Measurements from ENCODE around the gene LSM3. TPM values are rescaled to one million over a fixed set of nuclear protein-coding genes. Genes with fewer than 3 reads are reported as not detected.

The LSM3 gene
- polyA plus RNA-seq, 3 donors from 2014 or later: 28.3 to 38.3 (median 31.5) TPM

GRCh38 chr3:14138109-14138877 is 40.3 kb upstream of the LSM3 start:
- DNase-seq: no peak
- Mint-ChIP-seq H3K36me3 (peaks cover 7 to 36% (median 7%) of the 10 kb centered on the region in 3 donors), H3K9me3 (no peaks in the 10 kb centered on the region), H3K27ac (peak overlapping the region; percentile 28 to 79 (median 52)), H3K4me3 (no peak overlapping the region), H3K27me3 (ENCODE audit: low read depth in 3 of 3) (peaks cover 9 to 13% (median 11%) of the 10 kb centered on the region in 3 donors), H3K4me1 (peaks cover 28 to 33% of the 10 kb centered on the region in 2 donors)

- DNase-seq: no peak
- Mint-ChIP-seq H3K9me3 (no peaks in the 10 kb centered on the region), H3K36me3 (peaks cover 7 to 33% (median 7%) of the 10 kb centered on the region in 3 donors), H3K27ac (peak overlapping the region in 4 of 6 donors; percentile 40 to 86 (median 68)), H3K4me1 (peaks cover 36 to 41% of the 10 kb centered on the region in 2 donors), H3K27me3 (ENCODE audit: low read depth in 3 of 3) (peaks cover 13 to 17% (median 15%) of the 10 kb centered on the region in 3 donors), H3K4me3 (no peak overlapping the region)
These were observed 39.5 kb upstream of the LSM3 start for GRCh38 chr3:14138878-14139655.

- H3K27ac Mint-ChIP-seq: peak overlapping the region; percentile 17 to 100 (median 98)
- H3K9me3 Mint-ChIP-seq: no peaks in the 10 kb centered on the region
- DNase-seq: no peak
- H3K4me1 Mint-ChIP-seq: peaks cover 43 to 48% of the 10 kb centered on the region in 2 donors
- H3K4me3 Mint-ChIP-seq: no peak overlapping the region
- peaks cover 7 to 31% (median 7%) of the 10 kb centered on the region in 3 donors for H3K36me3 Mint-ChIP-seq
- peaks cover 18 to 24% (median 22%) of the 10 kb centered on the region in 3 donors for H3K27me3 Mint-ChIP-seq (ENCODE audit: low read depth in 3 of 3)
These were observed 38.8 kb upstream of the LSM3 start for GRCh38 chr3:14139771-14140170.

- peaks cover 52 to 55% of the 10 kb centered on the region in 2 donors for H3K4me1 Mint-ChIP-seq
- H3K9me3 Mint-ChIP-seq: no peaks in the 10 kb centered on the region
- peak overlapping the region; percentile 95 to 100 (median 99) for H3K27ac Mint-ChIP-seq
- H3K4me3 Mint-ChIP-seq: peak overlapping the region in 1 of 5 donors; percentile 35
- H3K36me3 Mint-ChIP-seq: peaks cover 6 to 31% (median 7%) of the 10 kb centered on the region in 3 donors
- peaks cover 18 to 25% (median 22%) of the 10 kb centered on the region in 3 donors for H3K27me3 Mint-ChIP-seq (ENCODE audit: low read depth in 3 of 3)
- DNase-seq: no peak
These were observed 37.9 kb upstream of the LSM3 start for GRCh38 chr3:14140668-14141067.

- Mint-ChIP-seq H3K27ac (peak overlapping the region; percentile 95 to 100 (median 99)), H3K4me1 (peaks cover 55% of the 10 kb centered on the region in 2 donors), H3K9me3 (no peaks in the 10 kb centered on the region), H3K4me3 (peak overlapping the region in 3 of 5 donors; percentile 18 to 84 (median 46)), H3K27me3 (ENCODE audit: low read depth in 3 of 3) (peaks cover 16 to 25% (median 22%) of the 10 kb centered on the region in 3 donors), H3K36me3 (peaks cover 1 to 26% (median 7%) of the 10 kb centered on the region in 3 donors)
- no peak for DNase-seq
These were observed 37.5 kb upstream of the LSM3 start for GRCh38 chr3:14141144-14141543.

GRCh38 chr3:14141602-14142341 is 36.8 kb upstream of the LSM3 start:
- H3K36me3 Mint-ChIP-seq: peaks cover 4 to 28% (median 12%) of the 10 kb centered on the region in 3 donors
- H3K9me3 Mint-ChIP-seq: no peaks in the 10 kb centered on the region
- H3K4me1 Mint-ChIP-seq: peaks cover 55% of the 10 kb centered on the region in 2 donors
- H3K27ac Mint-ChIP-seq: peak overlapping the region; percentile 95 to 100 (median 99)
- DNase-seq: no peak
- H3K27me3 Mint-ChIP-seq (ENCODE audit: low read depth in 3 of 3): peaks cover 16 to 27% (median 22%) of the 10 kb centered on the region in 3 donors
- H3K4me3 Mint-ChIP-seq: peak overlapping the region; percentile 72 to 84 (median 76)

GRCh38 chr3:14142567-14143270 is 35.9 kb upstream of the LSM3 start:
- peak; percentile 80 to 82 (median 81) for DNase-seq
- H3K4me3 Mint-ChIP-seq: peak overlapping the region; percentile 72 to 84 (median 76)
- peaks cover 7 to 34% (median 15%) of the 10 kb centered on the region in 3 donors for H3K36me3 Mint-ChIP-seq
- H3K4me1 Mint-ChIP-seq: peaks cover 55 to 58% of the 10 kb centered on the region in 2 donors
- H3K27ac Mint-ChIP-seq: peak overlapping the region; percentile 95 to 100 (median 99)
- no peaks in the 10 kb centered on the region for H3K9me3 Mint-ChIP-seq
- H3K27me3 Mint-ChIP-seq (ENCODE audit: low read depth in 3 of 3): peaks cover 16 to 27% (median 22%) of the 10 kb centered on the region in 3 donors

- Mint-ChIP-seq H3K27ac (peak overlapping the region; percentile 95 to 100 (median 99)), H3K4me3 (peak overlapping the region; percentile 82 to 88 (median 84)), H3K9me3 (no peaks in the 10 kb centered on the region), H3K4me1 (peaks cover 55 to 58% of the 10 kb centered on the region in 2 donors), H3K27me3 (ENCODE audit: low read depth in 3 of 3) (peaks cover 15 to 27% (median 20%) of the 10 kb centered on the region in 3 donors), H3K36me3 (peaks cover 7 to 30% (median 15%) of the 10 kb centered on the region in 3 donors)
- peak in 1 of 3 donors; percentile 19 for DNase-seq
These were observed 35.1 kb upstream of the LSM3 start for GRCh38 chr3:14143271-14144225.

- no peaks in the 10 kb centered on the region for H3K9me3 Mint-ChIP-seq
- peak; percentile 93 to 96 (median 95) for DNase-seq
- H3K36me3 Mint-ChIP-seq: peaks cover 7 to 27% (median 13%) of the 10 kb centered on the region in 3 donors
- peaks cover 55 to 58% of the 10 kb centered on the region in 2 donors for H3K4me1 Mint-ChIP-seq
- H3K4me3 Mint-ChIP-seq: peak overlapping the region; percentile 82 to 88 (median 84)
- H3K27ac Mint-ChIP-seq: peak overlapping the region; percentile 95 to 100 (median 99)
- peaks cover 15 to 27% (median 20%) of the 10 kb centered on the region in 3 donors for H3K27me3 Mint-ChIP-seq (ENCODE audit: low read depth in 3 of 3)
These were observed 34.1 kb upstream of the LSM3 start for GRCh38 chr3:14144423-14145075.

GRCh38 chr3:14145236-14145635 is 33.4 kb upstream of the LSM3 start:
- H3K4me3 Mint-ChIP-seq: peak overlapping the region in 4 of 5 donors; percentile 6 to 67 (median 60)
- peaks cover 7 to 28% (median 12%) of the 10 kb centered on the region in 3 donors for H3K36me3 Mint-ChIP-seq
- no peaks in the 10 kb centered on the region for H3K9me3 Mint-ChIP-seq
- peaks cover 15 to 27% (median 21%) of the 10 kb centered on the region in 3 donors for H3K27me3 Mint-ChIP-seq (ENCODE audit: low read depth in 3 of 3)
- DNase-seq: no peak
- peaks cover 52 to 58% of the 10 kb centered on the region in 2 donors for H3K4me1 Mint-ChIP-seq
- H3K27ac Mint-ChIP-seq: peak overlapping the region; percentile 95 to 100 (median 99)

GRCh38 chr3:14145670-14146380 is 32.8 kb upstream of the LSM3 start:
- H3K4me3 Mint-ChIP-seq: peak overlapping the region in 1 of 5 donors; percentile 46
- H3K9me3 Mint-ChIP-seq: no peaks in the 10 kb centered on the region
- peak overlapping the region; percentile 95 to 100 (median 99) for H3K27ac Mint-ChIP-seq
- DNase-seq: no peak
- peaks cover 46 to 54% of the 10 kb centered on the region in 2 donors for H3K4me1 Mint-ChIP-seq
- H3K36me3 Mint-ChIP-seq: peaks cover 7 to 32% (median 12%) of the 10 kb centered on the region in 3 donors
- peaks cover 15 to 27% (median 24%) of the 10 kb centered on the region in 3 donors for H3K27me3 Mint-ChIP-seq (ENCODE audit: low read depth in 3 of 3)

Data from immature natural killer cell (primary cell).